HG03095 (cell line): Measurements from ENCODE around the gene GPR37L1.

ENCODE experiments used
- ATAC-seq: cut with Tn5 transposase; IDR thresholded peaks from one replicate; pipeline ENCODE4 v1.9.1; 2021; ENCODE audit warnings: moderate library complexity; ENCODE audit not compliant: unreplicated experiment

Gene GPR37L1, protein sequence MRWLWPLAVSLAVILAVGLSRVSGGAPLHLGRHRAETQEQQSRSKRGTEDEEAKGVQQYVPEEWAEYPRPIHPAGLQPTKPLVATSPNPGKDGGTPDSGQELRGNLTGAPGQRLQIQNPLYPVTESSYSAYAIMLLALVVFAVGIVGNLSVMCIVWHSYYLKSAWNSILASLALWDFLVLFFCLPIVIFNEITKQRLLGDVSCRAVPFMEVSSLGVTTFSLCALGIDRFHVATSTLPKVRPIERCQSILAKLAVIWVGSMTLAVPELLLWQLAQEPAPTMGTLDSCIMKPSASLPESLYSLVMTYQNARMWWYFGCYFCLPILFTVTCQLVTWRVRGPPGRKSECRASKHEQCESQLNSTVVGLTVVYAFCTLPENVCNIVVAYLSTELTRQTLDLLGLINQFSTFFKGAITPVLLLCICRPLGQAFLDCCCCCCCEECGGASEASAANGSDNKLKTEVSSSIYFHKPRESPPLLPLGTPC

GRCh38 chr1:202122639-202123335 is at the start of gene GPR37L1:
Gene GPR37L1 (plus strand): TSS chr1:202122917. CDS start chr1:202122964, 47 bp downstream.
- no peak for ATAC-seq

DNA sequence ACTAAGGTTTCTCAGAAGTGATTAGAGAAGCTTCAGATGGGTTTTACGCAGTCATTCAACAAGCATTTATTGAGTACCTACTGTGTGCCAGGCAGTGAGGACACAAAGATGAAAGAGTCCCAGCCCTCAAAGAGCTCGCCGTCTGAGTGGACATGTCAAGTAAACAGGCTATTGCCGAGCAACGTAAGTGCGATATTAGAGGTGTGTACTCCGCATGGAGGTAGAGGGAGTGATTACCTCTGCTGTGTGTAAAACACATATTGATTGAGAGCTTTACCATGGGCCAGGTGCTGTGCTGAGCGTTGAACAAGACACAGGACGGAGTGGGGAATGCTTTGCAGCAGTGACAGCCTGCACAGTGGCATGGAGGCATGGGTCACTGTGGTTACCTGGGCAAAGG is 49.5 kb upstream of the GPR37L1 start:
- ATAC-seq: no peak

DNA sequence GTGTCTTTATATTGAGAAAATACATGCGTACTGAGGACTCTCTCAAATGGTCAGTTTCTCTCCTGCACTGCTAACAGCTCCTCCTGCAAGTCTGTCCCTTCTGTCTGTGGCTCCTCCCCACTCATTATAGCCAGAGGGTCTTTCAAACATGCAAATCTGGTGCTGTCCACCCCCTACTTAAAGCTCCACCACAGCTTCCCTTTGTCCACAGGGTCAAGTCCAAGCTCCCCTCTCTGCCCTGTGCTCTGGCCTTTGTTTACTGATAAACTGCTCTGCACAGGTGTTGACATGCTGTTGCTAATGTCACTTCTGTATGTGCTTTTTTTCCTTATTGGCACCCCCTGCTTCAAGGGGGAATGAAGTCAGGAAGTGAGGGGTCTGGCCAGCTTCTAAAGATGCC is 47.7 kb upstream of the GPR37L1 start:
- ATAC-seq: no peak

DNA sequence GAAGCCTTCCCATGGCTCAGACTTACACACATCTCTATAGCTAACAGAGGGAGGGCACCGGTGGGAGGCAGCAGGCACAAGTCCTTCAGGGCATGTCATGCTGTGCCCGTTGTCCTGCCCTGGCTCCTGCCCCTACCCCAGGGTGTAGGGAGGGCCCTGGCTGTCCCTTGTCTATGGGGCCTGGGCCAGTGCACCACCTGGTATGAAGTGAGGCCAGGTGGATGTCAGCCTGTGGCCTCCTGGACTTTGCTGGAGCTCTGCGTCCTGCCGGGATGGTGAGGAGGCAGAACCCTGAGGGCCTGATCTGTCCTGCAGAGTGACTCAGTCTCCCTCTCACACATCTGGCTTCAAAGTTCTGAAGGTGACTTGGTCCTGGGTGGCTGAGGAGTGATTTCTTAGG is 47.3 kb upstream of the GPR37L1 start:
- ATAC-seq: no peak

- no peak for ATAC-seq
These were observed 46.6 kb upstream of the GPR37L1 start for GRCh38 chr1:202076050-202076511.

DNA sequence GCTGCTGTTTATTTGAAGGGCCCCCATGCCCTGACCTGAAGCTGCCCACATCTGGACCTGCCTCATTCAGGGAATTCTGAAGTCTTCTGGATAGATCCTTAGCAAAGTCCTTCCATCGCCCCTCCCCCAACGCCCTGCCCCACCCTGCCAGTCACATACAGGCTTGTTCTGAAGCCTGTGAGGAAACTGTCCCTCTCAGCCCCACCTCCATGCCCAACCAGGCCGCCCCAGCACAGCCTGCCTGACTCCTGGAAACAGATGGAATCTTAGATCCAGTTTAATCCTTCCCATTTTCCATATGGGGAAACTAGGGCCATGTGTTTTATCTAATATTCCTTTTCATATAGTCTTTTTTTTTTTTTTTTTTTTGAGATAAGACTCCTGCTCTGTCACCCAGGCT is 44.5 kb upstream of the GPR37L1 start:
- no peak for ATAC-seq

DNA sequence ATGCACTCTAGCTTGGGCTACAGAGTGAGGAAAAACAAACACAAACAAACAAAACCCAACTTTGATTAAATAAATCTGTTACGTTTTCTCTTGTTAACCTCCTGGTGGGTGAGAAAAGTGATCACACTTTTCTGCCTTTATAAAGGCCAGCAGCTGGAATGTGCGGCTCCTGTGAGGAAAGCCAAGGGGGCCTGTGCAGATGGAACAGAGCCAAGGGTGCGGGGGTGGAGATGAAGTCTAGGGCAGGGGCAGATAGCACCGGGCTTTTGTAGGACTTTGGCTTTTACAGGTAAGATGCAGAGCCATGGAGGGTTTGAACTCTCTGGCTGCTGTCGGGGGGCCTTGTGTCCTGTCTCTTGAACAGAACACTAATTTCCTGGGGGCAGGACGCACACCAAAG is 40.7 kb upstream of the GPR37L1 start:
- no peak for ATAC-seq

GRCh38 chr1:202084791-202085681 is 37.7 kb upstream of the GPR37L1 start:
- no peak for ATAC-seq

DNA sequence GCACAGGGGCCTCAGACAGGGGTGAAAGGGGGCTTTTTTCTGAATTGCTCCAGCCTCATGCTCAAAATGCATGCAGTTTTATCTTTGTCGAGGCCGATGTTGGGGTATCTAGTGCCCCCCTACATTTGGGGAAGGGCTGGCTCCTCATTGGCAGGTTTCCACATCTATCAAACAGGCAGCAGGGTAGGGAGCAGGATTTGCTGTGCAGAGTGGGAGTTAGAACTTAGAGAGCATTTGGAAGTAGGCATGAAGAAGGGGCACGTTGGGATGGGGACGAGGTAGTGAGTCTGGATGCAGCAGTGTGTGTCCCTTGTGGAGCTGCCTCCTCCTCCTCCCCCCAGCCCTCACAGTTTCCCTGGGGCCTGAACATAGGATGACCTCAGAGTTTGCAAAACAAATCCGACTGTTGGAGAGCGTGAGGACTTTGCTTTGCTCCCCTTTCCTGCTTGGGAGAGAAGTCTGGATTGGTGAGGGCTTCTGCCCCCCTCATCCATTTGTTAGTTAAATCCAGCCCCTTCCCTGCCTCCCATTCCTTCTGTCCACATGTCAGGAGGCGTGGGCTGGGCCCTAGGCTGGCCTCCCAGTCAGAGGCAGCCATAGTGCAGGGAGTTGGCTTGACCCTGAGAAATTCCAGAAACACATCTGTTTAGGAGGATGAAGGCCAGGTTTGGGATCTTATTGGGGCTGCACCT is 36.9 kb upstream of the GPR37L1 start:
- ATAC-seq: no peak

- no peak for ATAC-seq
These were observed 36.0 kb upstream of the GPR37L1 start for GRCh38 chr1:202086579-202087350.

DNA sequence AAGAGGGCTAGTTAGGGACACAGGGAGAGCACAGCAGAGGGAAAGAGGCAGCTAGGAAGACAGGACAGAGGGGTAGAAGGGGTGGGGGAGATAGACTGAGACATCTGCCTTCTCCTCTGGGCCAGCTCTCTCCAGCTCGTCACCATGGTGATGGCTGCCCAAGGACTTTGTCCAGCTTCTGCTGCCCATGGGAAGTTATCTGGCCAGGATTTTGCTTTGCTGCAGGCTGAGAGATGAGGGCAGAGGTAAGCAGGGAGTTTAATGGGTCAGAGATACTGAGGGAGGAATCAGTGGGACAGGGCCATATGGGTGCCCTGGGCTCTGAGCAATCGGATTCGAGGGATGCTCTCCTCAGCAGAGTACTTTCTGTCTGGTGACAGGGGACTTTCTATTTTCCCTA is 34.5 kb upstream of the GPR37L1 start:
- ATAC-seq: no peak

- no peak for ATAC-seq
These were observed 31.7 kb upstream of the GPR37L1 start for GRCh38 chr1:202090994-202091393.

- ATAC-seq: no peak
These were observed 28.9 kb upstream of the GPR37L1 start for GRCh38 chr1:202093858-202094257.

GRCh38 chr1:202101184-202101583 is 21.5 kb upstream of the GPR37L1 start:
- no peak for ATAC-seq

- ATAC-seq: no peak
These were observed 18.6 kb upstream of the GPR37L1 start for GRCh38 chr1:202104073-202104472.

DNA sequence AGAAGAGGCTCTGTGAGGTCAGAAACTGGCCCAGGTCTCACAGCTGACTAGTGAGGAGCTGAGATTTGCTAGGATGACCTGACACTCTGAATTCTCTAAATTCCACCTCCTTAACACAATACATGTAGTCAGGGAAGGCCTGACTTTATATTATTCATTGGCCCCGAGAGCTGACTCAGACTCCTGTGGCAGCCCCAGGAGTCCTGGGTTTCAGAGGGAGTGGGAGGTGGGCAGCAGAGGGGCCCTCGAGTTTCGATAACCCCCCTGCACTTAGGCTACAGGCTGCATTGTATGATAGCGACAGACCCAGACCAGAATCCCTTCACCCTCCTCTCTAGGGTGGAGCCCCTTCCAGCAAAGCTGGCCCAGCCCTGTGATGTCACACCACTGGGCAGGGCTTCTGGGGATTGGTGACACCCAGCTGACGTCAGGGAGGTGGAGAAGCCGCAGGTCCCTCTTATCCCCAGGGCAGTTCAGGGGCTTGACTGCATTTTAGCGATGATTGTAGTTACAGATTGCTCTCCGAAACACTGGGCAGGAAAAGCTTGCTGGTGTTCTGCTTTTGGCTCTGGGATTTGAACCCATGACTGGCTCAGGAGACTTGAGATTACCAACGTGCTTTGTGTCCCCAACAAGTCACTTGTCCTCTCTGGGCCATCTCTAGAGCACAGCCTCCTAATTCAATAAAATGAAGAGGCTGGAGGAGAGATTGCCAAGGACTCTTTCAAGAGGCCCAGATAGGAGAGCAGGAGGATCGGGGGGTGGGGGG is 17.0 kb upstream of the GPR37L1 start:
- no peak for ATAC-seq

GRCh38 chr1:202106340-202107254 is 16.1 kb upstream of the GPR37L1 start:
- no peak for ATAC-seq

GRCh38 chr1:202107321-202107761 is 15.4 kb upstream of the GPR37L1 start:
- ATAC-seq: no peak
